HL-60 (cell line): ENCODE results near the gene DISP1.
"Not testable (repeated sequence)": the region's sequence is repeated elsewhere in the genome, so short reads cannot be mapped to it uniquely, and the experiment has no call there.

Source experiments
- DNase-seq, 2 experiments: peaks; one replicate each; pipeline ENCODE4 v3.0.0-alpha.2; 2010 to 2020; ENCODE audit warnings: low read depth in 1 of 2, low spot score in 1 of 2
- H3K27ac ChIP-seq: fragments of 250-450 bp; sonication (Bioruptor Pico); replicated peaks from 2 replicates; pipeline ENCODE4 v1.5.1; 2020; ENCODE audit warnings: mild to moderate bottlenecking, moderate library complexity
- H3K27me3 ChIP-seq: fragments of 250-450 bp; sonication (Bioruptor Pico); 2 replicates; pipeline ENCODE4 v1.5.1; 2021; ENCODE audit warnings: mild to moderate bottlenecking, moderate library complexity; ENCODE audit not compliant: insufficient read depth, poor library complexity, severe bottlenecking
- H3K4me3 ChIP-seq: replicated peaks from 2 replicates; pipeline ENCODE4 v1.5.1; 2011; ENCODE audit warnings: mild to moderate bottlenecking, control low read depth, low read length; ENCODE audit not compliant: insufficient read depth
- GABPA ChIP-seq: IDR thresholded peaks from 2 replicates; pipeline ENCODE4 v1.6.1; 2012; ENCODE audit warnings: low read depth
- POLR2AphosphoS5 ChIP-seq: IDR thresholded peaks from 2 replicates; pipeline ENCODE4 v1.6.1; 2012; ENCODE audit warnings: low read depth
- SPI1 ChIP-seq: IDR thresholded peaks from 2 replicates; pipeline ENCODE4 v1.6.1; 2012; ENCODE audit warnings: low read depth, mild to moderate bottlenecking, borderline replicate concordance
- TF ChIP-seq, protein P1 (sequence below): IDR thresholded peaks from one replicate; pipeline ENCODE4 v1.5.1; 2011; ENCODE audit warnings: low read length, control low read depth, inconsistent platforms; ENCODE audit not compliant: insufficient read depth
- TF ChIP-seq, protein P2 (sequence below): IDR thresholded peaks from 2 replicates; pipeline ENCODE4 v1.6.1; 2012; ENCODE audit warnings: low read depth; ENCODE audit not compliant: insufficient replicate concordance

The DISP1 gene

DNA sequence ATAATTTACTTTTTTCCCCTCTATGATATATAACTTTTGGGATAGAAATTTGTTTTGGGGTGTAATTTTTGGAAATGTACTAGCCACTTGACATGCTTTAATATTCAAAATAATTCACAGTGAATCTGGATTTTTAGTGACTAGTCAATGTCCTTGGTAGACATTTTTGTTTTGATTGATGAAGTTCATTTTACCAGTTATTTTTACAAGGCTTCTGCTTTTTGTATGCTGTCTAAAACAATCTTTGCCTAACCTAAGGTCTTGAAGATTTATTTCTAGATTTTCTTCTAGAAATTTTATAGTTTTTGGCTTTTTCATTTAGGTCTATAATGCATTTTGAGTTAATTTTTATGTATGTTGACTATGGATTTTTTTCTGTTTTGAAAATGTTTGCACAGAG is 30.9 kb downstream of the DISP1 start:
- Histone ChIP-seq H3K4me3 (no peak overlapping the region), H3K27ac (no peak overlapping the region), H3K27me3 (peaks cover 2% of the 10 kb centered on the region)
- no peak for DNase-seq
- TF ChIP-seq, protein P1, sequence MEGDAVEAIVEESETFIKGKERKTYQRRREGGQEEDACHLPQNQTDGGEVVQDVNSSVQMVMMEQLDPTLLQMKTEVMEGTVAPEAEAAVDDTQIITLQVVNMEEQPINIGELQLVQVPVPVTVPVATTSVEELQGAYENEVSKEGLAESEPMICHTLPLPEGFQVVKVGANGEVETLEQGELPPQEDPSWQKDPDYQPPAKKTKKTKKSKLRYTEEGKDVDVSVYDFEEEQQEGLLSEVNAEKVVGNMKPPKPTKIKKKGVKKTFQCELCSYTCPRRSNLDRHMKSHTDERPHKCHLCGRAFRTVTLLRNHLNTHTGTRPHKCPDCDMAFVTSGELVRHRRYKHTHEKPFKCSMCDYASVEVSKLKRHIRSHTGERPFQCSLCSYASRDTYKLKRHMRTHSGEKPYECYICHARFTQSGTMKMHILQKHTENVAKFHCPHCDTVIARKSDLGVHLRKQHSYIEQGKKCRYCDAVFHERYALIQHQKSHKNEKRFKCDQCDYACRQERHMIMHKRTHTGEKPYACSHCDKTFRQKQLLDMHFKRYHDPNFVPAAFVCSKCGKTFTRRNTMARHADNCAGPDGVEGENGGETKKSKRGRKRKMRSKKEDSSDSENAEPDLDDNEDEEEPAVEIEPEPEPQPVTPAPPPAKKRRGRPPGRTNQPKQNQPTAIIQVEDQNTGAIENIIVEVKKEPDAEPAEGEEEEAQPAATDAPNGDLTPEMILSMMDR, result no peak
- TF ChIP-seq POLR2AphosphoS5 (no peak), GABPA (no peak), SPI1 (no peak)
- TF ChIP-seq, protein P2, sequence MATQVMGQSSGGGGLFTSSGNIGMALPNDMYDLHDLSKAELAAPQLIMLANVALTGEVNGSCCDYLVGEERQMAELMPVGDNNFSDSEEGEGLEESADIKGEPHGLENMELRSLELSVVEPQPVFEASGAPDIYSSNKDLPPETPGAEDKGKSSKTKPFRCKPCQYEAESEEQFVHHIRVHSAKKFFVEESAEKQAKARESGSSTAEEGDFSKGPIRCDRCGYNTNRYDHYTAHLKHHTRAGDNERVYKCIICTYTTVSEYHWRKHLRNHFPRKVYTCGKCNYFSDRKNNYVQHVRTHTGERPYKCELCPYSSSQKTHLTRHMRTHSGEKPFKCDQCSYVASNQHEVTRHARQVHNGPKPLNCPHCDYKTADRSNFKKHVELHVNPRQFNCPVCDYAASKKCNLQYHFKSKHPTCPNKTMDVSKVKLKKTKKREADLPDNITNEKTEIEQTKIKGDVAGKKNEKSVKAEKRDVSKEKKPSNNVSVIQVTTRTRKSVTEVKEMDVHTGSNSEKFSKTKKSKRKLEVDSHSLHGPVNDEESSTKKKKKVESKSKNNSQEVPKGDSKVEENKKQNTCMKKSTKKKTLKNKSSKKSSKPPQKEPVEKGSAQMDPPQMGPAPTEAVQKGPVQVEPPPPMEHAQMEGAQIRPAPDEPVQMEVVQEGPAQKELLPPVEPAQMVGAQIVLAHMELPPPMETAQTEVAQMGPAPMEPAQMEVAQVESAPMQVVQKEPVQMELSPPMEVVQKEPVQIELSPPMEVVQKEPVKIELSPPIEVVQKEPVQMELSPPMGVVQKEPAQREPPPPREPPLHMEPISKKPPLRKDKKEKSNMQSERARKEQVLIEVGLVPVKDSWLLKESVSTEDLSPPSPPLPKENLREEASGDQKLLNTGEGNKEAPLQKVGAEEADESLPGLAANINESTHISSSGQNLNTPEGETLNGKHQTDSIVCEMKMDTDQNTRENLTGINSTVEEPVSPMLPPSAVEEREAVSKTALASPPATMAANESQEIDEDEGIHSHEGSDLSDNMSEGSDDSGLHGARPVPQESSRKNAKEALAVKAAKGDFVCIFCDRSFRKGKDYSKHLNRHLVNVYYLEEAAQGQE, result no peak

DNA sequence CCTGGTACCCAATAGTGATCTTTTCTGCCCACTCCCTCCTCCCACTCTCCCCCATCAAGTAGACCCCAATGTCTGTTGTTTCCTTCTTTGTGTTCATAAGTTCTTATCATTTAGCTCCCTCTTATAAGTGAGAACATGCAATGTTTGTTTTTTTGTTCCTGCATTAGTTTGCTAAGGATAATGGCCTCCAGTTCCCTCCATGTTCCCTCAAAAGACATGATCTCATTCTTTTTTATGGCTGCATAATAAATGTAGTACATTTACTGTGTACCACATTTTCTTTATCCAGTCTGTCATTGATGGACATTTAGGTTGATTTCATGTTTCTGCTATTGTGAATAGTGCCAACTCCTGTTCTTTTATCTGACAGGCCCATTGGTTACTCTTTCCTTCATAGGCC is 35.7 kb downstream of the DISP1 start:
- H3K27me3 ChIP-seq, H3K27ac ChIP-seq, DNase-seq, H3K4me3 ChIP-seq: not testable (repeated sequence)

DNA sequence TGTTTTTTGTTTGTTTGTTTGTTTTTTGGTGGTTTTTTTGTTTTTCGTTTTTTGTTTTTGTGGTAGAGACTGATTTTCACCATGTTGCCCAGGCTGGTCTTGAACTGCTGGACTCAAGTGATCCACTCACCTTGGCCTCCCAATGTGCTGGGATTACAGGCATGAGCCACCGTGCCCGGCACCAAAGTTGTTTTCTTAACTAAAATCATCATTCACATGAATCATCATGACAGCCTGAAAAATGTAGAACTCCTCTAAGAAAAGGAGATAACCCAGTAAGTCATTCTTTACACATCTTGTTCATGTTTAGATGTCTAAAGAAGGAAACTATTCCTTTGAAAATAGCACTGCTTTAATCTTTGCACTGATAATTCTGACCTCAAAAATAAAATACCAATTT is 37.5 kb downstream of the DISP1 start:
- Histone ChIP-seq H3K4me3 (no peak overlapping the region), H3K27me3 (no peaks in the 10 kb centered on the region), H3K27ac (no peak overlapping the region)
- TF ChIP-seq, protein P2, result no peak
- DNase-seq, result no peak

DNA sequence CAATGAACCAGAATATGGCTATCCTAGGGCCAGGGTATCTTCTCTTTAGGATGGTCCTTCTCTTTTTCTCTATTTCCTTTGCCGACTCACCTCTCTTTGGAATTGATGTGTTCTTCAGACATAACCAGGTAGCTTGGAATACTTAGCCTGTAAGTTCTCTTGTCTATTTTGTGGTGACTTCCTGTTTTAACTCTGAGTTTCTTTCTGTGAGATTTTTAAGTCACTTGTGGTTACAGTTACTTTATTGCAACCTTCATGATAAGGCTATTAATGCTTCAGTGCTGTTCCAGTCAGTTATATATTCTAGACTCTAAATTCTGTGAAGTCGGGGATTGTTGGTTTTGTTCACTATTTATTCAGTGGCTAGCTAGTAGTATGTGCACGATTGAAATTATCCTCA is 46.2 kb downstream of the DISP1 start:
- H3K27ac ChIP-seq, result no peak overlapping the region
- no peak for TF ChIP-seq GABPA
- no peak for TF ChIP-seq POLR2AphosphoS5
- TF ChIP-seq, protein P2, result no peak
- TF ChIP-seq SPI1, result peak; percentile 81
- TF ChIP-seq, protein P1, result no peak
- no peaks in the 10 kb centered on the region for H3K27me3 ChIP-seq
- DNase-seq, result no peak
- no peak overlapping the region for H3K4me3 ChIP-seq
